DND-41 (cell line): ENCODE measurements around the gene FSIP1.

Experiments
- ATAC-seq: fragments of 200-7000 bp; cut with Tn5 transposase; 3 replicates; pipeline ENCODE4 v1.9.1; 2021; ENCODE audit warnings: low read depth; ENCODE audit not compliant: insufficient read depth
- DNase-seq: peaks from one replicate; pipeline ENCODE4 v3.0.0-alpha.2; 2020
- H2AFZ ChIP-seq: 2 replicates; pipeline ENCODE4 v1.6.0; 2012; ENCODE audit warnings: low read depth, low read length
- H3K27ac ChIP-seq: 2 replicates; pipeline ENCODE4 v1.5.1; 2012; ENCODE audit warnings: low read length, inconsistent platforms
- H3K27me3 ChIP-seq: fragments of 200-600 bp; sonication (generic); 2 replicates; pipeline ENCODE4 v1.6.0; 2012; ENCODE audit warnings: low read length, mild to moderate bottlenecking, inconsistent platforms; ENCODE audit not compliant: insufficient read depth, poor library complexity
- H3K36me3 ChIP-seq: 2 replicates; pipeline ENCODE4 v1.5.1; 2012; ENCODE audit warnings: low read length, inconsistent platforms; ENCODE audit not compliant: insufficient read depth
- H3K4me1 ChIP-seq: 2 replicates; pipeline ENCODE4 v1.5.1; 2012; ENCODE audit warnings: mild to moderate bottlenecking, low read length; ENCODE audit not compliant: insufficient read depth
- H3K4me2 ChIP-seq: 2 replicates; pipeline ENCODE4 v1.6.0; 2012; ENCODE audit warnings: mild to moderate bottlenecking, moderate library complexity, low read length, inconsistent platforms; ENCODE audit not compliant: insufficient read depth
- H3K4me3 ChIP-seq, 2 experiments: fragments of 200-600 bp in 1 of 2; shearing (Covaris generic) in 1 of 2; 2 replicates each; pipeline ENCODE4 v1.5.1; 2012 to 2016; ENCODE audit warnings: inconsistent platforms in 2 of 2, low read length in 2 of 2, mild to moderate bottlenecking in 2 of 2, low read depth in 1 of 2, moderate library complexity in 1 of 2
- H3K79me2 ChIP-seq: 2 replicates; pipeline ENCODE4 v1.6.0; 2012; ENCODE audit warnings: low read length, inconsistent platforms; ENCODE audit not compliant: insufficient read depth
- H3K9ac ChIP-seq: 2 replicates; pipeline ENCODE4 v1.6.0; 2012; ENCODE audit warnings: low read depth, mild to moderate bottlenecking, inconsistent platforms, low read length, moderate library complexity
- H3K9me3 ChIP-seq: 2 replicates; pipeline ENCODE4 v1.5.1; 2012; ENCODE audit warnings: low read length, moderate library complexity, mild to moderate bottlenecking, inconsistent platforms; ENCODE audit not compliant: insufficient read depth, severe bottlenecking
- H4K20me1 ChIP-seq: 2 replicates; pipeline ENCODE4 v1.6.0; 2012; ENCODE audit warnings: low read length; ENCODE audit not compliant: insufficient read depth
- CTCF ChIP-seq: IDR thresholded peaks from 2 replicates; pipeline ENCODE4 v1.5.1; 2012; ENCODE audit warnings: borderline replicate concordance, low read length, moderate library complexity, mild to moderate bottlenecking; ENCODE audit not compliant: poor library complexity, severe bottlenecking; ENCODE audit errors: extremely low read depth
- EZH2 ChIP-seq: IDR thresholded peaks from 3 replicates; pipeline ENCODE4 v1.6.1; 2012; ENCODE audit warnings: borderline replicate concordance, low read depth, mild to moderate bottlenecking, moderate library complexity, low read length, inconsistent platforms; ENCODE audit not compliant: severe bottlenecking

Gene FSIP1

DNA sequence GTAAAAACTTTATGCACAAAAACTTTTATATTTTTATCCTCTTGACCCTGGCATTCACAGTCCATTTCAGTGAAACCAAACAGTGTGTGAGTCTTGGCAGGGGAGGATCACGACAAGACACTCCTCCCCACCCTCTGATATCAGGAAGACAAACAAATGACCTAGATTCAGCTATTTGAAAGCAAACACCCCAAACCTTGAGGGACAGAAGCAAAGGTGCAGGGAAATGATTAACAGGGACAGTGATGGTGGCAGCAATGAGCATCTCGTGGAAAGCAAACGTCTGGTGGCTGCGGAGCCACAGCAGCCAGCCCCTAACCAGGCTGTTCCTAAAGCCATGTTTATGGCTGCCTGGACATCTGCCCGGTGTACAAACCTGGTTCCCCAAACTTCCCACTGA, 52.1 kb downstream of the FSIP1 start:
- ATAC-seq, result no peak

DNA sequence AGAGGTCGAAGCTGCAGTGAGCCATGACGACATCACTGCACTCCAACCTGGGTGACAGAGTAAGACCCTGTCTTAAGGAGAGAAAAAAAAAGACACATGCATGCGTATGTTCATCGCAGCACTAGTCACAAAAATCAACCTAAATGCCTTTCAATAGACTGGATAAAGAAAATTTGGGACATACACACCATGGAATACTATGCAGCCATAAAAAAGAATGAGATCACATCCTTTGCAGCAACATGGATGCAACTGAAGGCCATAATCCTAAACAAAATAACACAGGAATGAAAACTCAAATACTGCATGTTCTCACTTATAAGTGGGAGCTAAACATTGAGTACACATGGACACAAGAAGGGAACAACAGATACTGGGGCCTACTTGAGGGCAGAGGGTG, 53.1 kb downstream of the FSIP1 start:
- no peak overlapping the region for H3K9ac ChIP-seq
- no peak overlapping the region for H3K4me2 ChIP-seq
- TF ChIP-seq CTCF, result no peak
- TF ChIP-seq EZH2, result no peak
- no peak overlapping the region for H3K27ac ChIP-seq
- no peak overlapping the region for H2AFZ ChIP-seq
- H3K36me3 ChIP-seq, result no peaks in the 10 kb centered on the region
- H3K27me3 ChIP-seq, result peaks cover 3% of the 10 kb centered on the region
- H4K20me1 ChIP-seq, result no peaks in the 10 kb centered on the region
- no peak for ATAC-seq
- DNase-seq, result no peak
- no peaks in the 10 kb centered on the region for H3K79me2 ChIP-seq
- H3K4me3 ChIP-seq, result no peak overlapping the region
- no peaks in the 10 kb centered on the region for H3K9me3 ChIP-seq
- H3K4me1 ChIP-seq, result no peaks in the 10 kb centered on the region

More for the DNA sequence above, 52.1 kb downstream of the FSIP1 start:
- Histone ChIP-seq H3K27ac (no peak overlapping the region), H2AFZ (no peak overlapping the region), H3K4me2 (no peak overlapping the region), H3K9ac (no peak overlapping the region), H3K79me2 (no peaks in the 10 kb centered on the region), H3K4me1 (no peaks in the 10 kb centered on the region), H3K36me3 (no peaks in the 10 kb centered on the region), H3K27me3 (peaks cover 3% of the 10 kb centered on the region), H3K9me3 (no peaks in the 10 kb centered on the region), H4K20me1 (no peaks in the 10 kb centered on the region), H3K4me3 (no peak overlapping the region)
- TF ChIP-seq EZH2 (no peak), CTCF (no peak)
- no peak for DNase-seq

GRCh38 chr15:39728845-39729244, 53.8 kb downstream of the FSIP1 start:
- no peaks in the 10 kb centered on the region for H3K9me3 ChIP-seq
- TF ChIP-seq EZH2, result no peak
- no peak for TF ChIP-seq CTCF
- no peak overlapping the region for H3K9ac ChIP-seq
- H2AFZ ChIP-seq, result no peak overlapping the region
- no peaks in the 10 kb centered on the region for H3K4me1 ChIP-seq
- ATAC-seq (no peak), DNase-seq (no peak)
- no peaks in the 10 kb centered on the region for H4K20me1 ChIP-seq
- no peak overlapping the region for H3K4me3 ChIP-seq
- H3K79me2 ChIP-seq, result no peaks in the 10 kb centered on the region
- no peak overlapping the region for H3K4me2 ChIP-seq
- H3K27ac ChIP-seq, result no peak overlapping the region
- peaks cover 3% of the 10 kb centered on the region for H3K27me3 ChIP-seq
- H3K36me3 ChIP-seq, result no peaks in the 10 kb centered on the region

DNA sequence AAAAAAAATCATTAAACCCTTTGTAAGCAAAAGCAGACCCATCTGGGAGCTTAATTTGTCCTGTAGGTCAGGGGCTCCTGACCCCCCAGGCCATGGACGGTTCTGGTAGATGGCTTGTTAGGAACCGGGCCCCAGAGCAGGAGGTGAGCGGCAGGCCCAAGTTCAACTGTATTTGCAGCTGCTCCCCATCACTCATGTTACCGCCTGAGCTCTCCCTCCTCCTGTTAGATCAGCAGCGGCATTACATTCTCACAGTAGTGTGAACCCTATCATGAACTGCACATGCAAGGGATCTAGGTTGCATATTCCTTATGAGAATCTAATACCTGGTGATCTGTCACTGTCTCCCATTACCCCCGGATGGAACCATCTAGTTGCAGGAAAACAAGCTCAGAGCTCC, 60.7 kb downstream of the FSIP1 start:
- no peaks in the 10 kb centered on the region for H3K27me3 ChIP-seq
- TF ChIP-seq CTCF, result no peak
- no peak for TF ChIP-seq EZH2

More for the DNA sequence above, 60.7 kb downstream of the FSIP1 start:
- DNase-seq (no peak), ATAC-seq (no peak)
- no peaks in the 10 kb centered on the region for H3K79me2 ChIP-seq
- H3K27ac ChIP-seq, result no peak overlapping the region
- no peak overlapping the region for H2AFZ ChIP-seq
- no peaks in the 10 kb centered on the region for H4K20me1 ChIP-seq
- no peaks in the 10 kb centered on the region for H3K4me1 ChIP-seq
- H3K36me3 ChIP-seq, result no peaks in the 10 kb centered on the region
- H3K4me3 ChIP-seq, result no peak overlapping the region
- no peak overlapping the region for H3K4me2 ChIP-seq
- no peaks in the 10 kb centered on the region for H3K9me3 ChIP-seq
- H3K9ac ChIP-seq, result no peak overlapping the region
